ENCODE data around the gene CREBZF.

DNA sequence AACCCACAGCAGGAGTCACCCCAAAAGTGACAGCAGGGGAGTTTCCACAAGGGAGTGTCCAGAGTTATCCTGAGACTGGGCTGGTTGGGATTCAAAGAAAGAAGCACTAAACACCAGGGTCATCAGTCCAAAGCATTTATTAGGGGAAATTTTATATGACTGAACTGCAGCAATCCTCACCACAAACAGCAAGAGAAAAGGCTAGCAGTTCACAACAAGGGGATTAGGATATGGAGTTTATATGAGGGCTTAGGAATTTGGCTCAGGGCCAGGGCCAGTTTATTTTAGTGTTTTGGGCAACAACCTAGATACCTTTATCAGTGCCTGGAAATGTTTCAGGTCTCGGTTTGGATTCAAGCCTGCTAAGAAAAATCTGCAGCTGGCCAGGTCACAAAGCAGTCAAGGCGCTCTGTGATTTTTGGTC is 21.7 kb downstream of the CREBZF start:
- TF ChIP-seq, protein P1, sequence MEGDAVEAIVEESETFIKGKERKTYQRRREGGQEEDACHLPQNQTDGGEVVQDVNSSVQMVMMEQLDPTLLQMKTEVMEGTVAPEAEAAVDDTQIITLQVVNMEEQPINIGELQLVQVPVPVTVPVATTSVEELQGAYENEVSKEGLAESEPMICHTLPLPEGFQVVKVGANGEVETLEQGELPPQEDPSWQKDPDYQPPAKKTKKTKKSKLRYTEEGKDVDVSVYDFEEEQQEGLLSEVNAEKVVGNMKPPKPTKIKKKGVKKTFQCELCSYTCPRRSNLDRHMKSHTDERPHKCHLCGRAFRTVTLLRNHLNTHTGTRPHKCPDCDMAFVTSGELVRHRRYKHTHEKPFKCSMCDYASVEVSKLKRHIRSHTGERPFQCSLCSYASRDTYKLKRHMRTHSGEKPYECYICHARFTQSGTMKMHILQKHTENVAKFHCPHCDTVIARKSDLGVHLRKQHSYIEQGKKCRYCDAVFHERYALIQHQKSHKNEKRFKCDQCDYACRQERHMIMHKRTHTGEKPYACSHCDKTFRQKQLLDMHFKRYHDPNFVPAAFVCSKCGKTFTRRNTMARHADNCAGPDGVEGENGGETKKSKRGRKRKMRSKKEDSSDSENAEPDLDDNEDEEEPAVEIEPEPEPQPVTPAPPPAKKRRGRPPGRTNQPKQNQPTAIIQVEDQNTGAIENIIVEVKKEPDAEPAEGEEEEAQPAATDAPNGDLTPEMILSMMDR (IDR thresholded peaks at IDR 0.05): no peak
- TF ChIP-seq EZH2 (IDR thresholded peaks at IDR 0.05; ENCODE audit: borderline replicate concordance, insufficient read depth, low read depth, low read length, poor library complexity, severe bottlenecking): no peak

Data from B cell (primary cell).